OCI-LY7 (cell line): Measurements from ENCODE around the gene NIPBL. TPM values are rescaled to one million over a fixed set of nuclear protein-coding genes. Genes with fewer than 3 reads are reported as not detected.

ENCODE experiments used
- BruUV-seq: library from RNA; stranded (reverse); fragments of 400-500 nt; replicated peaks from 2 replicates; lab custom pipeline; 2021; lab: Mats Ljungman, UMichigan
- CTCF ChIA-PET: fragments of 300-600 bp; sonication (Branson Sonifier 250); formaldehyde crosslinking; loops from one replicate; lab custom pipeline; 2022; ENCODE audit warnings: antibody characterized with exemption; ENCODE audit not compliant: unreplicated experiment; lab: Charles Lee
- POLR2A ChIA-PET: fragments of 300-600 bp; sonication (Branson Sonifier 250); formaldehyde crosslinking; loops from one replicate; lab custom pipeline; 2022; ENCODE audit warnings: antibody characterized with exemption; lab: Charles Lee
- DNase-seq: peaks from one replicate; pipeline ENCODE4 v3.0.0-alpha.2; 2015; ENCODE audit warnings: low spot score
- H2AFZ ChIP-seq: fragments of 200-600 bp; sonication (generic), shearing (Covaris generic); 2 replicates; pipeline ENCODE4 v1.6.1; 2014; ENCODE audit warnings: mild to moderate bottlenecking, antibody characterized with exemption, low read length, moderate library complexity
- H3K27ac ChIP-seq: fragments of 200-600 bp; sonication (generic); 2 replicates; pipeline ENCODE4 v1.5.1; 2014; ENCODE audit warnings: mixed run types, low read depth, mild to moderate bottlenecking, moderate library complexity, low read length, inconsistent platforms; ENCODE audit not compliant: poor library complexity, severe bottlenecking
- H3K36me3 ChIP-seq: fragments of 200-600 bp; sonication (generic); 2 replicates; pipeline ENCODE4 v1.6.1; 2014; ENCODE audit warnings: mild to moderate bottlenecking, antibody characterized with exemption, low read length, moderate library complexity, mixed read lengths; ENCODE audit not compliant: insufficient read depth
- H3K4me1 ChIP-seq: fragments of 200-600 bp; sonication (generic); 2 replicates; pipeline ENCODE4 v1.5.1; 2014; ENCODE audit warnings: mild to moderate bottlenecking, low read length; ENCODE audit not compliant: insufficient read depth, poor library complexity, severe bottlenecking
- H3K4me2 ChIP-seq: fragments of 200-600 bp; sonication (generic); 2 replicates; pipeline ENCODE4 v1.6.1; 2014; ENCODE audit warnings: mild to moderate bottlenecking, low read length
- H3K4me3 ChIP-seq: fragments of 200-600 bp; sonication (generic); 2 replicates; pipeline ENCODE4 v1.5.1; 2014; ENCODE audit warnings: mild to moderate bottlenecking, low read depth, low read length; ENCODE audit not compliant: poor library complexity, severe bottlenecking
- H3K79me2 ChIP-seq: fragments of 200-600 bp; sonication (generic); 2 replicates; pipeline ENCODE4 v1.6.1; 2016; ENCODE audit warnings: low read depth, mild to moderate bottlenecking, low read length, moderate library complexity, mixed read lengths; ENCODE audit not compliant: insufficient read depth
- H3K9me2 ChIP-seq: fragments of 200-600 bp; sonication (generic); 2 replicates; pipeline ENCODE4 v1.6.1; 2016; ENCODE audit warnings: mild to moderate bottlenecking, low read length, mixed read lengths; ENCODE audit not compliant: insufficient read depth
- H3K9me3 ChIP-seq: fragments of 200-600 bp; sonication (generic); 2 replicates; pipeline ENCODE4 v1.6.1; 2014; ENCODE audit warnings: mild to moderate bottlenecking, mixed run types, low read length, mixed read lengths
- H4K20me1 ChIP-seq: fragments of 200-600 bp; sonication (generic); 2 replicates; pipeline ENCODE4 v1.6.1; 2014; ENCODE audit warnings: mild to moderate bottlenecking, antibody characterized with exemption, low read length, moderate library complexity, mixed read lengths; ENCODE audit not compliant: insufficient read depth
- EZH2phosphoT487 ChIP-seq: fragments of 200-600 bp; sonication (generic); IDR thresholded peaks from 2 replicates; pipeline ENCODE4 v1.6.1; 2018; ENCODE audit warnings: low read depth, borderline replicate concordance, mild to moderate bottlenecking, mixed run types, antibody characterized with exemption, low read length, moderate library complexity, mixed read lengths
- intact Hi-C: fragments of 100-400 bp; cut with micrococcal nuclease; formaldehyde crosslinking; loops from one replicate; pipeline ENCODE4 v1.10.0; 2022; ENCODE audit not compliant: unreplicated experiment
- total RNA-seq, 2 experiments: library from RNA; depleted of rRNA in 1 of 2; stranded (reverse); fragments of >200 nt in 1 of 2; shearing (Covaris generic) in 1 of 2; gene quantifications; 2 replicates each; pipeline ENCODE4 v1.2.3, GENCODE V29; 2014 to 2022
- TF ChIP-seq, protein P1 (sequence below): fragments of 200-600 bp; sonication (generic); conservative IDR thresholded peaks from 2 replicates; pipeline ENCODE4 v1.5.1; 2014; ENCODE audit warnings: mild to moderate bottlenecking, antibody characterized with exemption, low read length, moderate library complexity, mixed read lengths

The NIPBL gene
- total RNA-seq, 2 experiments from 2014 or later, result 24.9 to 56.1 TPM

DNA sequence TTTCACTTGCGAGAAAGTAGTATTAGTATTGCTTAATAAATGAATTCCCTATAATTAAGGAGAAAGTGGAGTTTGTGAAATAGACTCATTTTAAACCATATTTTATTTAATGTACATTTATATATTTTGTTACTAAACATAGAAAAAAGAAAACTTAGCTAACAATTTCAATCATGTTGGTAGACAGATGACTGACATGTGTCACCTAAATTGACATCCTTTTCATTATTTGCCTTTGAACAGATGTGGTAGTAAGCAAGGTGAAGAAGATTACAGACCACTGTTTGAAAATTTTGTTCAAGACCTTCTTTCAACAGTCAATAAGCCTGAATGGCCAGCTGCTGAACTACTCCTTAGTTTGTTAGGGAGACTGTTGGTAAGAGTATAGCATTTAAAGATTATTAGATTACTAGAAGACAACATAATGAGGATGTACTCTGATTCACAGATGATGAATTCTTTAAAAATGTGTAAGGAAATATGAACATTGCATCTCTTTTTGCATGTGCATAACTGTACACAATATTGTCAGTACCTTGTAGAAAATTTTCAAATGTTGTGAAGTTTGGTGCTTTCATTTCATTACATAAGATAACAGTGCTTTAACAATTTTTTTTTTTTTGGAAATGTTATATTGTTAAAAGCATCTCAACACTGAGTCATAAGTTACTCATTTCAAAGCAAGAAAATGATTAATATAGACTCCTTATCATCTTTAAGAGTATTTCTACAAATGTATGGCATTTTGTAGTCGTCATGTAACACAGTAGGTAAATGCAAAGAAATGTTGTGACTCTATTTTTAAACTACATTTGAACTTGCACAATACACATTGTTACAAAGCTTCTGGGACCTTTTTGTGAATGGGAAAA lies 139.5 kb downstream of the NIPBL start:
- H3K36me3 ChIP-seq, result peaks cover 57% of the 10 kb centered on the region
- H3K9me2 ChIP-seq, result no peaks in the 10 kb centered on the region
- ChIA-PET CTCF (no interaction called here), POLR2A (no interaction called here)
- H4K20me1 ChIP-seq, result no peaks in the 10 kb centered on the region
- H3K4me3 ChIP-seq, result no peak overlapping the region
- H2AFZ ChIP-seq, result no peak overlapping the region
- no peaks in the 10 kb centered on the region for H3K9me3 ChIP-seq
- BruUV-seq, result no TSS peak
- no peak for DNase-seq
- no peak overlapping the region for H3K4me2 ChIP-seq
- H3K79me2 ChIP-seq, result no peaks in the 10 kb centered on the region
- no peaks in the 10 kb centered on the region for H3K4me1 ChIP-seq
- H3K27ac ChIP-seq, result no peak overlapping the region
- TF ChIP-seq, protein P1, sequence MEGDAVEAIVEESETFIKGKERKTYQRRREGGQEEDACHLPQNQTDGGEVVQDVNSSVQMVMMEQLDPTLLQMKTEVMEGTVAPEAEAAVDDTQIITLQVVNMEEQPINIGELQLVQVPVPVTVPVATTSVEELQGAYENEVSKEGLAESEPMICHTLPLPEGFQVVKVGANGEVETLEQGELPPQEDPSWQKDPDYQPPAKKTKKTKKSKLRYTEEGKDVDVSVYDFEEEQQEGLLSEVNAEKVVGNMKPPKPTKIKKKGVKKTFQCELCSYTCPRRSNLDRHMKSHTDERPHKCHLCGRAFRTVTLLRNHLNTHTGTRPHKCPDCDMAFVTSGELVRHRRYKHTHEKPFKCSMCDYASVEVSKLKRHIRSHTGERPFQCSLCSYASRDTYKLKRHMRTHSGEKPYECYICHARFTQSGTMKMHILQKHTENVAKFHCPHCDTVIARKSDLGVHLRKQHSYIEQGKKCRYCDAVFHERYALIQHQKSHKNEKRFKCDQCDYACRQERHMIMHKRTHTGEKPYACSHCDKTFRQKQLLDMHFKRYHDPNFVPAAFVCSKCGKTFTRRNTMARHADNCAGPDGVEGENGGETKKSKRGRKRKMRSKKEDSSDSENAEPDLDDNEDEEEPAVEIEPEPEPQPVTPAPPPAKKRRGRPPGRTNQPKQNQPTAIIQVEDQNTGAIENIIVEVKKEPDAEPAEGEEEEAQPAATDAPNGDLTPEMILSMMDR, result no peak
- TF ChIP-seq EZH2phosphoT487, result no peak
- intact Hi-C loops, result no loop called here

DNA sequence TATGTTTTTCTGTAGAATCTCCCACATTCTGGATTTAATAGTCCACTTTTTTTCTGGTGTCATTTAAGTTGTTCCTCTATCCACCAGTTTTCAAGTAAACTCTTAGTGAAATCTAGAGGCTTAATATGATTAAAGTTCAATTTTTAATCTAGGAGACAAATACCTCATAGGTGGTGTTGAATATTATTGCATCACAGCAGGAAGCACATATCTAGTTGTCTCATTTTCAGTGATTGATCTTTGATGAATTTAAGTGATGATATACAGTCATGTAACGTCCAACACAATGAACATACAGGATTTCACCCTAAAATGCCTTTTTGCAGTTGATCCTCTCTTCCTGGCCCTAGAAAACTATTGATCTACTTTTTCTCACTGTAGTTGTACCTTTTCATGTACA lies 152.3 kb downstream of the NIPBL start:
- no peak for TF ChIP-seq EZH2phosphoT487
- TF ChIP-seq, protein P1, result no peak
- Histone ChIP-seq H3K4me1 (no peaks in the 10 kb centered on the region), H3K27ac (no peak overlapping the region), H4K20me1 (no peaks in the 10 kb centered on the region), H3K4me3 (no peak overlapping the region), H3K4me2 (no peak overlapping the region), H3K9me3 (no peaks in the 10 kb centered on the region), H3K36me3 (peaks cover 60% of the 10 kb centered on the region), H2AFZ (no peak overlapping the region), H3K9me2 (no peaks in the 10 kb centered on the region), H3K79me2 (no peaks in the 10 kb centered on the region)
- ChIA-PET POLR2A (no interaction called here), CTCF (no interaction called here)
- intact Hi-C loops, result no loop called here
- DNase-seq, result no peak
- BruUV-seq, result no TSS peak

DNA sequence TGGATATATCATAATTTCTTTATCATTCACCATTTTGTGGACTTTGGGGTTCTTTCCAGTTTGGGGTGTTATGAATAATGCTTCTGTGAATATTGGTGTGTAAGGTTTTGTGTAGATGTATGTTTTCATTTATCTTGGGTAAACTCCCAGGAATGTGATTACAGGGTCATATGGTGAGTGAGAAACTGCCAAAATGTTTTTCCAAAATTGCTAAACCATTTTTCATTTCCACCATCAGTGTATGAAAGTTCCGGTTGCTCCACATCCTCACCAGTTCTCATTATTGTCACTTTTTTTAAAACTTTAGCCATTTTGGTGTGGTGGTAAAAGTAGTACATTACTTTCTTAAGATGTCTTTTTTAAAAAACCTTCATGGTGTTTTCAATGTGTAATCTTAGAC lies 152.9 kb downstream of the NIPBL start:
- Histone ChIP-seq H3K4me3 (no peak overlapping the region), H3K9me2 (no peaks in the 10 kb centered on the region), H4K20me1 (no peaks in the 10 kb centered on the region), H2AFZ (no peak overlapping the region), H3K79me2 (no peaks in the 10 kb centered on the region), H3K4me2 (no peak overlapping the region), H3K9me3 (no peaks in the 10 kb centered on the region), H3K4me1 (no peaks in the 10 kb centered on the region), H3K27ac (no peak overlapping the region), H3K36me3 (peaks cover 57% of the 10 kb centered on the region)
- intact Hi-C loops, result no loop called here
- no TSS peak for BruUV-seq
- CTCF ChIA-PET, result no interaction called here
- no peak for TF ChIP-seq EZH2phosphoT487
- no peak for DNase-seq
- POLR2A ChIA-PET, result no interaction called here
